NCI-H1092 treated with DMSO at 0.1 percent for 48 hours (cell line): ENCODE measurements around the gene DRG2.

Experiments used
- DNase-seq: peaks from one replicate; lab custom pipeline; 2025; lab: John Stamatoyannopoulos, UW

Gene DRG2

GRCh38 chr17:18143044-18143936, 55.5 kb downstream of the DRG2 start:
- no peak for DNase-seq

- DNase-seq: no peak
Measured at GRCh38 chr17:18144261-18144660, 56.5 kb downstream of the DRG2 start.

GRCh38 chr17:18144855-18145254, 57.1 kb downstream of the DRG2 start:
- no peak for DNase-seq

DNA sequence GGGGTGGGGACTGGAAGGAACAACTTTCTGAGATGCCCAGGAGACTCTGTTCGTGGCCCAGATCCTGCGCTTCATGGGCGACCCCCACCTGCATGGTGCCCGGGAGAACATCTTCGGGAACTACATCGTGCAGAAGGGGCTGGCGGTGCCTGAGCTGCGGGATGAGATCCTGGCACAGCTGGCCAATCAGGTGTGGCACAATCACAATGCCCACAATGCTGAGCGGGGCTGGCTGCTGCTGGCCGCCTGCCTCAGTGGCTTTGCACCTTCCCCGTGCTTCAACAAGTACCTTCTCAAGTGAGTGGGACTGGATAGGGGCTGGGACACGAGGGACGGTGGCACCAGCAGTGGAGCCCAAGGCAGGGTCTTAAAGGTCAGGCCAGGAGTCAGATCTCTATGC, 58.1 kb downstream of the DRG2 start:
- DNase-seq: no peak

- DNase-seq: no peak
Measured at GRCh38 chr17:18146259-18146658, 58.5 kb downstream of the DRG2 start.

DNA sequence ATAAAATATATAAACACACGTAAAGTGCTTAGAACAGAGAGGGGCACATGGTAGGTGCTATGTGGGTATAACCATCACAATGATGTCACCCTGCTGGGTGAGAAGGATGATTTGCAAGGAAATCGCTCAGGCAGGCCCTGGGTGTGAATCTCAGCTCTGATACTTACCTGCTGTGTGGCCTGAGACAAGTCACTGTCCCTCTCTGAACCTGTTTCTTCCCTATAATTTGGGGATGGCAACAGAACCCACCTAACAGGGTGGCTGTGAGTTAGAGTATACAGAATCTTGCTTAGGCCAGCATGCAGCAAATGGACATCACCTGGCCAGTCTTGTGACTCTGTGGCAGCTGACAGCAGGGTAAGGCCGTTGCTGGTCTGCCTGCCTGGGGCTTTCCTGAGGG, 59.2 kb downstream of the DRG2 start:
- DNase-seq: no peak

DNA sequence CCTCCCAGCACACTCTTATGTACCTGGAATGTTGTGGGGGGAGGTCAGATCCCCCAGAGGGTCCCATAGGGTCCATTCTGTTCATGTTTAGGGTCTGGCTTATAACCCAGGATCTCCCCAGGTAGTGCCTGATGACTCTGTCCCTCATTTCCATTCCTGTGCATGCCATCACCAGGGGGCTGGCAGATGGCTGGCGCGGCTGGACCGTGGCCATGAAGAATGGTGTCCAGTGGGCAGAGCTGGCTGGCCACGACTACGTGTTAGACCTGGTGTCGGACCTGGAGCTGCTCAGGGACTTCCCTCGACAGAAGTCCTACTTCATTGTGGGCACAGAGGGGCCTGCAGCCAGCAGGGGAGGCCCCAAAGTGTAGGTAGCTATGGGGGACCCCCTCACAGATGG, 60.8 kb downstream of the DRG2 start:
- DNase-seq: no peak

DNA sequence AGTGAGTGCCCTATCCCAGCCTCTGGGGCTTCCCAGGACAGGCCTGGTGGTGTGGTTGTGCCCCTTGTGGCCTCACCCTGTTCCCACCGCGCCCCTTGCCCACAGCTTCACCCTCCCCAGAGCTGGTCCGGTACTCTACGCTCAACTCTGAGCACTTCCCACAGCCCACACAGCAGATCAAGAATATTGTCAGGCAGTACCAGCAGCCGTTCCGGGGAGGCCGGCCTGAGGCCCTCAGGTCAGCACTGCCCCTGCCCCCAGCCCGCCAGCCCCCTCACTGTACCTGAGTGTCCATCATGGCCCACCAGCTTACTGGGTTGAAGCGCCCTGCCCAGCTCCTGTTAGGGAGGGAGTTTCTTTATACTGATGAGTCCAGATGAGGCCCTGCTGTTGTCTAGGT, 63.5 kb downstream of the DRG2 start:
- no peak for DNase-seq

GRCh38 chr17:18155179-18155578, 67.4 kb downstream of the DRG2 start:
- no peak for DNase-seq

DNA sequence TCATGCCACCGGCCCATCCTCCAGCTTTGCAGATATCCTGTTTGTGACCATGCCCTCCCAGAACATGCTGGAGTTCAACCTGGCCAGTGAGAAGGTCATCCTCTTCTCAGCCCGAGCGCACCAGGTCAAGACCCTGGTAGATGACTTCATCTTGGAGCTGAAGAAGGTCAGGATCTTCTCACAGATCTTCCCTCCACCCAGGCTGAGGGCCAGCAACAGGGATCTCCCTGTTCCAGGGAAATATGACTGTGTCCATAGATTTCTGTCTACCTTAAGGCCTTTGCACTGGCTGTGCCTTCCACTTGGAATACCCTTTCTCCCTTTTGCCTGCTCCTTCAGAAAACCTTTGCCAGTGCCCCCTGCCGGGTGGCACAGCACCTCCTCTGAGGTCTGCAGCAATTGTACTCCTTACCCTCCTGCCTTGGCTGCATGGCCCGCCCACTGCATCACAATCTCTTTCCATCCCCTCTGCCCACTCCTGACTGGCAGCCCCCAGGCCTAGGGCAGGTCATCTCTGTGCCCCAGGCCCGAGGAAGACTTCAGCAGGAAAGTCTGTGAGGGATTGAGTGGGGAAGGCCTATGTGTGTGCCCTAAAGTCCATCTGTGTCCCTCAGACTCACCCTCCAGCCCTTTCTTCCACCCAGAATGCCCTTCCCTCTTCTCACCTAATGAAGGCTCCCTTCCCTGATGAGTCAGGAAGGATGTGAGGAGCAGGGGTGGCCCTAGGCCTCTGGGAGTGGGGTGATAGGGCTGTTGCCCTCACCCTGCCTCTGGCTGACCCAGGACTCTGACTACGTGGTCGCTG, 68.6 kb downstream of the DRG2 start:
- no peak for DNase-seq

GRCh38 chr17:18156976-18157280, 69.2 kb downstream of the DRG2 start:
- DNase-seq: no peak
